CD4-positive, alpha-beta T cell treated with Interleukin-17A for 1 hour (primary cell): ENCODE measurements around the gene OR51B5.
"Not testable (repeated sequence)": the region's sequence is repeated elsewhere in the genome, so short reads cannot be mapped to it uniquely, and the experiment has no call there.

ENCODE experiments used
- DNase-seq: peaks from one replicate; pipeline ENCODE4 v3.0.0-alpha.2; 2020

OR51B5 gene

GRCh38 chr11:5343474-5344335, at the start of gene OR51B5:
Gene OR51B5, minus strand, starts transcription at chr11:5343524. Its CDS starts 0 bp downstream, at chr11:5343524.
- no peak for DNase-seq

DNA sequence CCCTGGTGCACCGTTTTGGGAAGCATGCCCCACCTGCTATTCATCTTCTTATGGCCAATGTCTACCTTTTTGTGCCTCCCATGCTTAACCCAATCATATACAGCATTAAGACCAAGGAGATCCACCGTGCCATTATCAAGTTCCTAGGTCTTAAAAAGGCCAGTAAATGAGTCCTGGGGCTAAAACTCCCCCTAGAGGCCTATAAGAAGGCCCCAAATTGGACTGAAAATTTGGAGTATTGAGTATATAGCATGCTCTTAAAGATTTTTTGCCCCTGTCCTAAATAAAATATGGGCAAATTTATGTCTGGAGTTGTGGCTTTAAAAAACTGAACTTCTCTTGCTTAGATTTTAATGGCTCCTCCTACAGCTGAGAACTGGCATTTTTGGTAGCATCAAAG, 46.9 kb upstream of the OR51B5 start:
- DNase-seq: no peak

DNA sequence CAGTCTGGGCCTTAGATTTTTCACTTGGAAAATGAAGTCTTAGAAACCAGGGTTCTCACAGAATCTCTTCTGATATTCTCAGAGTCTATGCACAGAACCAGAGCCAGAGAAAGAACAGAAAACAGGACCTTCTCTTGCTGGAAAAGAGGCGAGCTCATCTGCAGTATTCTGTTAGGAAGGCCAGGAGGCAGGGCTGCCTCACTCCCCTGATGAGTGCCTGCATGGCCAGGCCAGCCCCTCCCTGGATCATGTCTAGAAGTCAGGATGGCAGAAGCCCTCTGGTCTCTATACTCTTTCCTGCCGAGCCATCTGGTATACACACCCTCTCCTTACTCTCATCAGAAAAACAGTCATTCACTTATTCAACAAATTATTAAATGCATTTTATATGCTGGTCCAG, 41.0 kb upstream of the OR51B5 start:
- DNase-seq: no peak

DNA sequence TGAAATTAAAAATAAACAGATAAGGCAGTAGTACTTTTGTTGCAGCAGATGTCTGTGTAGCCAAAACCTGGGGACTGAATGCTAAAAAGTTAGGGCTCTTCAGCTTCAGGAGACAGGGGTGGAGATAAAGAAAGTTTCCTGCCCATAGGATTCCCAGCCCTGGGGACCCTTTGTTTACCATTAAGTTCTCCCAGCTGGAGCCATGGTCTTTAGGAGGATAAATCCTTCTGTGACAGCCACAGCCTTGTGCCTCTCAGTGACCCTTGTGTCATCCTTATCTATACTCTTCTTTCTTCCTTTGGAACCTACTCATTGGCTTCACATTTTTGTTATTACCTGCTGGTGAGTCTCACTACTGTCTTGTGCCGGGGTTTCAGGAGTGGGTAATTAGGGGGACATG, 40.3 kb upstream of the OR51B5 start, which contains the start of gene OR51M1:
Gene OR51M1, plus strand, starts transcription at position 237 of the 400 bp plus-strand sequence. CDS start 5,587 bp downstream, outside the sequence.
- DNase-seq: no peak

DNA sequence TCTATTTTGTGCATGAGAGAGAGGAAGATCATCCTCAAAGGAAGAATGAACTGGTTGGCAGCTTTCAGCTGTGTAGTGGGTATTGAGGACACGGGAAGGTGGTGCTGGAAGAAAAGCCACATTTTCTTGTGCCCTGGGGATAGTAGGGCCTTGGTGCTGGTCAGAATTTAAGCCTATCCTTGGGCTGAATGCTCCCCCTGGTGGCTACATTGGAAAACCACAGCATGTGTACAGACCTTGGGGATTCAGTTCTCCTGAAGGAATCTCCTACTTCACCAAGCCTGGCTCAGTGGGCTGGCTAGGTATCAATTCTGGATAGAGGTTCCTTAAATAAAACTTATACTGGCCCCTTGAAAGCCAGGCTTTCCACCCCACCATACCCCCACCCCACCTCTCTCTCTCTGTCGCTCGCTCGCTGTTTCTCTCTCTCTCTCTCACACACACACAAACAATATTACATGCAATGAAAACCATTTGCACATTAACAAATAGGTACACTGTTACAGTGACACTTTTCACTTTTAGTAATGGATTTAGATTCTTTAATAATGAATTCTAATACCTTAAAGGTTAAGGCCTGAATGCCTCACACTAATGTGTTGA, 37.5 kb upstream of the OR51B5 start:
- peak; percentile 20 for DNase-seq

DNA sequence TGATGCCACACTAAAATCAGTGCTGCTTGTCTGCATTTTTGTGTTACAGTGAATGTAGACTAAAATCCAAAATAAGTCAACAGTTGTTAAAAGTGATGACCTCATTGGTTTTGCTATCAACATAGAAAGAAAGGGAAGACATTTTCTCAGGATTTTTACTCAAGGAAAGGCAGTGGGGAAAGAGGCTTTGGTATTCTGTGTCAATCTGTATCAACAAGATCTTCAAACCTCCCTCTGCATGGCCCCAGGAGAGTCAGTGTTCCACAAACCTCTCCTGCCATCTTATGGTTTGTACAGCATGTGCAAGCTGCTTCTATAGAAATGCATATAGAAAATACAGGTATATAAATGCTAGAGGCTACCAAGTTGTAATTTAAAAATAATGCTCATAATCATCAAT, 26.5 kb upstream of the OR51B5 start:
- DNase-seq: no peak

DNA sequence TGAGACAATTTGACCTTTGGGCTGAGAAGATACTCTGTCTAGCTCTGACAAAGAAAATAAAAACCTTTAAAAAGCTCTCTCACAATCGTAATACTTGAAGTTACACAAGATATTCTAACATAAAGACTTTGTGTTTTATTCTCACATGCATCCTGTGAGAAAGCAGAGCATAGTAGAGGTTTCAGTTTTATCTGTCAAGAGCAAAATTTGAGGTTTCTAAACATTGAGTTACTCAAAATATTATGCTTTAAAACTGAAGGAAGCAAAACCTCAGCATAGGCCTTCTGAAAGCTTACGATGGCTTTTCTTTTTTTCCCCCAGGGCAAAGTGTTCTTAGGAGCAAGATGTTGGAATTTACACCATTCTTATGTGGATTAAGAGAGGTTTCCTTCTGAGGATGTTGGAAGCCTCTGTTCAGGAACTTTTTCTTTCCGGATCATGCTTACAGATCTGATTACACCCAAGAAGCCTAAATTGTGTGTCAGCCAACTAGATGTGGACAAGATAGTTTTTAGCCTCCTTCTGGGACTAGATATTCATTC, 25.2 kb upstream of the OR51B5 start:
- no peak for DNase-seq

DNA sequence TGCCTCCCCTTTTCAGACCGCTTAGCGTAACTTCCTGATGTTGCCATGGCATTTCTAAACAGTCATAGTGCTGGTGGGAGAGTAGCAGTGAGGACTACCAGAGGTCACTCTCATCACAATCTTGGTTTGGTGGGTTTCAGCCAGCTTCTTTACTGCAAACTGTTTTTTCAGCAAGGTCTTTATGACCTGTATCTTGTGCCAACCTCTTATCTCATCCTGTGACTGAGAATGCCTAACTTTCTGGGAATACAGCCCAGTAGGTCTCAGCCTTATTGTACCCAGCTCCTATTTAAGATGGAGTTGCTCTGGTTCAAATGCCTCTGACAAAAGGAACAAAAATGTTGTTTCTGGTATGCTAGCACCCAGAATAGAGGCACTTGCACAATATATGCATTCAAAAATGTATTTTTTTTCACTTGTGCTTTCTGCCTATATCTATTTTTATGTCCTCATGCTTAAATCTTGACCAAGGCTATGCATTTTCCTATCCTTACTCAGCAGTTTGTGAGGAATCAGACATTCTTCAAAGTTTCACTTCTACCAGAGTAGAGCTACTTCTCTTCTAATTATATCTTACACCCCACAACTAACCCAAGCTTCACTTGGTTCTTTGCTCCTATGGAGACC, 24.2 kb upstream of the OR51B5 start:
- DNase-seq: no peak

GRCh38 chr11:5366856-5367255, 23.5 kb upstream of the OR51B5 start:
- DNase-seq: no peak

- not testable (repeated sequence) for DNase-seq
Observed at GRCh38 chr11:5366365-5366764, 23.0 kb upstream of the OR51B5 start.

GRCh38 chr11:5364214-5364613, 20.9 kb upstream of the OR51B5 start:
- no peak for DNase-seq

- DNase-seq: no peak
Observed at GRCh38 chr11:5363679-5364078, 20.4 kb upstream of the OR51B5 start.

GRCh38 chr11:5362017-5362625, 18.8 kb upstream of the OR51B5 start:
- DNase-seq: no peak

- not testable (repeated sequence) for DNase-seq
Observed at GRCh38 chr11:5356031-5356430, 12.7 kb upstream of the OR51B5 start.

DNA sequence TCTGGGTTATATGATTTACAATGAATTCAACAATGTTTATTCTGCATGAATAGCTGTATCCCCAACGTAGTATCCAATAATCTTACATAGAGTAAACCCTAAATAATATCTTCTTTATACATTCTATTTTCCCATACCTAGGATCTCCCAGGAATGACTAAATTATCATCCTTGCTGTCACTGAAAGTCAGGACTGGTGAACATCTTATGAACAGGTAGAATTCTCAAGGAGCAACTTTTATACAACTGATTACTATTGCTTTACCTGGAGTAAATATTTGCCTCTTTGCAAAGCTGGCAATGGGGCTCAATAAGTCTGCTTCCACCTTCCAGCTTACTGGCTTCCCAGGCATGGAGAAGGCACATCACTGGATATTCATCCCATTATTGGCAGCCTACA, 7.9 kb upstream of the OR51B5 start, which contains the start of gene OR51B6:
Gene OR51B6, plus strand, starts transcription at position 301 of the 400 bp plus-strand sequence. Its CDS starts 0 bp downstream, at position 301.
- DNase-seq: no peak

DNA sequence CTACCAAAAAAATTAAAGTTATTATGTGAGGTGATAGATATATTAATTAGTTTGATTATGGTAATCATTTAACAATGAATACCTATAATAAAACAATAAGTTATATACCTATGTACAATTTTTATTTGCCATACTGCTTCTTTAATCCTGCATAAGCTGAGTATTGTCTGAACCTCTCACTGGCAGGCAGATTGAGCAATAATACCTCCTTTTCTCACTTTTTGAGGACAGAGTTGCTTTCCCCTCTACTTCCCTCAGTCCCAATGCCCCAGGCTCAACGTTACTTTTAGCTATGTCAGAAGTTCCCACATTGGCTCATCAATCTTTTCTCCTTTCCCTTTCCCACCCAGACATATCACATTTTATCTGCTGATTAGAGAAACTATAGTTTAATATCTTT, 6.2 kb upstream of the OR51B5 start:
- DNase-seq: no peak

GRCh38 chr11:5348551-5349194, 5.3 kb upstream of the OR51B5 start:
- no peak for DNase-seq

DNA sequence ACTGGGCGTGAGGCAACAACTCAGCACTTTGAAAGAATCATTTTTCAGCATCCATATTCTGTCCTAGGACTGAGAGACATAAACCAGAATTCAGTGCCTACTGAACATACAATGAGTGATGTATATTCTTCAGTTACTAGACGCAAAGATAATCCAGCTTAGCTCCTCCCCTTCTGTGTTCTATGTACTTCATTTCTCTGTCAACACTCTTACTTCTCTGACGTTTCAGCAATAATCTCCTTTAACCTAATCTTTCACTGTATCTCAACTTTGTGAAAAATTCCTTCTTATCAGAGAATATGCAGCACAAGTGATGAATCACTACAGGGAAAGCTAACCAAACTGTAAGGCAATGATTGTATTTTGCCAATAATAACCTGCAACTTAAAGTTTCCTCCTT, 2.5 kb upstream of the OR51B5 start:
- no peak for DNase-seq

DNA sequence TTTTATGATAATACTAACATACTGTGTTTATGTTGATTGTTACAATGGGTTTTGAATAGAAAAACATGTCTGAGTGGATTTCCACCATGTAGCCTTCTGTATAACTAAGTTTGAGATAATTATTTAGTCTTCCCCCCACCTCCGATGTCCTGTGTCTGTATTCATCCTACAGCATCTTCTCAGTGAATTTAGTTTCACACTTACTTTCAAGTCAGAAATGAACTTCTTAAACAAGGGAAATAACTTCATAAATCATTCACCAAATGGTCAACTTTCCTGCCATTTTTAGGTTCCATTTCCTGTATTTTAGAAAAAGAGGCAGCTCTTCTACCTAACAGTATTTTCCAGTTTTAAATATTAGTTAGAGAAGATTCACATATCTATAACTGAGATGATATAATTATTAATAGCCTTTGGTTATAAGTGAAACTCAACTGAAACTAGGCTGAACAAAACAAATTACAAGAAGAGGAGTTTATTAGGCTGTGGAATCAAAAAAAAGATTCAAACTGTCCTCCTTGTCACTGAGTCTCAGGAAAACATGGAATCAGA, 3.5 kb downstream of the OR51B5 start:
- no peak for DNase-seq

DNA sequence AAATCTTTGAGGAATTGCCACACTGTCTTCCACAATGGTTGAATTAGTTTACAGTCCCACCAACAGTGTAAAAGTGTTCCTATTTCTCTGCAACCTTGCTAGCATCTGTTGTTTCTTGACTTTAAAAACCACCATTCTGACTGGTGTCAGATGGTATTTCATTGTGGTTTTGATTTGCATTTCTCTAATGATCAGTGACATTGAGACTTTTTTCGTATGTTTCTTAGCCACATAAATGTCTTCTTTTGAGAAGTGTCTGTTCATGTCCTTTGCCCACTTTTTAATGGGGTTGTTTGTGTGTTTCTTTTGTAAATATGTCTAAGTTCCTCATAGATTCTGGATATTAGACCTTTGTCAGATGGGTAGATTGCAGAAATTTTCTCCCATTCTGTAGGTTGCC, 6.1 kb downstream of the OR51B5 start:
- not testable (repeated sequence) for DNase-seq

- no peak for DNase-seq
Observed at GRCh38 chr11:5336331-5336730, 7.0 kb downstream of the OR51B5 start.

- DNase-seq: no peak
Observed at GRCh38 chr11:5335170-5335569, 8.2 kb downstream of the OR51B5 start.
